ENCODE results near the gene DOCK3.

The DOCK3 gene

DNA sequence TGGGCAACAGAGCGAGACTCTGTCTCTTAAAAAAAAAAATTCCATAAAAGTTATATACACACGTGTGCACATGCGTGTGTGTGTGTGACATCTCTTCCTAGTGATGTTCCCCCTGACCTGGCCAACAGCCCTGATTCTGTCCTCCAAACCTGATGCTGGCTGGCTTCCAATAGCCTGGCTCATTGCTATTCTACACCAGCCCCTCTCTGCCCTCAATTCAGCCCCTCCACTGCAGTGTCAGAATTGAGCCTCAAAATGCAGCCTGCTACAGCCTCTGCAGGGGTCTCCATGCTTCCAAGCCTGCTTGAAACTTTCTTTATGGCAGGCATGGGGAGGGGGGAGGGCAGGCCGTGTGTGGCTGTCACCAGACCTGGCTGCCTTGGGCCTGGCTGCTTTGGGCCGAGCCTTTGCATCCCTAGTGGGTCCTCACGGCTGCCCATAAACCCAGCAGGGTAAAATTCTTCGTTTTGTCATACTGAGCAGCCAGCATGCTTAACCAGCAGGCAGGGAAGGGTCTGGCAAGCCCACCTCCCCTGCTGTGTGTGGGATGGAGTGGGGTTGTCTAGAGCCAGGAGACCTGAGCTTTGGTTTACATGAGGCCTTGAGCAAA is 22.7 kb upstream of the DOCK3 start:
- no peaks in the 10 kb centered on the region for H3K36me3 ChIP-seq (replicated peaks; ENCODE audit: insufficient read depth, low read length)
- H3K9me3 ChIP-seq (replicated peaks; ENCODE audit: insufficient read depth, low read length): no peaks in the 10 kb centered on the region
- no peak overlapping the region for H3K4me3 ChIP-seq (ENCODE audit: low read length)
- no peaks in the 10 kb centered on the region for H4K20me1 ChIP-seq (ENCODE audit: insufficient read depth, low read length)
- no peaks in the 10 kb centered on the region for H3K9me2 ChIP-seq (replicated peaks; ENCODE audit: insufficient read depth, low read length)
- no peaks in the 10 kb centered on the region for H3K79me2 ChIP-seq (ENCODE audit: low read length)
- H3K27me3 ChIP-seq (replicated peaks; ENCODE audit: insufficient read depth, low read length): no peaks in the 10 kb centered on the region
- H3K9ac ChIP-seq (ENCODE audit: low read length): no peak overlapping the region
- H3F3A ChIP-seq (ENCODE audit: insufficient read depth, low read length): no peaks in the 10 kb centered on the region
- TF ChIP-seq EZH2phosphoT487 (IDR thresholded peaks at IDR 0.05; ENCODE audit: low read length): no peak
- TF ChIP-seq CTCF (IDR thresholded peaks at IDR 0.05; ENCODE audit: low read length): no peak
- no peak for TF ChIP-seq EZH2 (optimal IDR thresholded peaks at IDR 0.05; ENCODE audit: low read depth, low read length)
- H3K4me1 ChIP-seq (ENCODE audit: low read length): no peaks in the 10 kb centered on the region
- no peak overlapping the region for H2AFZ ChIP-seq (ENCODE audit: low read length)
- DNase-seq: no peak
- H3K27ac ChIP-seq (ENCODE audit: low read length): no peak overlapping the region
- H3K4me2 ChIP-seq (ENCODE audit: low read depth, low read length): no peak overlapping the region

GRCh38 chr3:50652709-50653108 is 22.0 kb upstream of the DOCK3 start:
- H3K4me1 ChIP-seq (ENCODE audit: low read length): no peaks in the 10 kb centered on the region
- H3K27me3 ChIP-seq (replicated peaks; ENCODE audit: insufficient read depth, low read length): no peaks in the 10 kb centered on the region
- no peaks in the 10 kb centered on the region for H3K9me3 ChIP-seq (replicated peaks; ENCODE audit: insufficient read depth, low read length)
- H3K27ac ChIP-seq (ENCODE audit: low read length): no peak overlapping the region
- H2AFZ ChIP-seq (ENCODE audit: low read length): no peak overlapping the region
- DNase-seq: no peak
- TF ChIP-seq CTCF (IDR thresholded peaks at IDR 0.05; ENCODE audit: low read length) (peak; percentile 47), EZH2phosphoT487 (IDR thresholded peaks at IDR 0.05; ENCODE audit: low read length) (no peak)
- H4K20me1 ChIP-seq (ENCODE audit: insufficient read depth, low read length): no peaks in the 10 kb centered on the region
- H3K4me3 ChIP-seq (ENCODE audit: low read length): no peak overlapping the region
- no peaks in the 10 kb centered on the region for H3K36me3 ChIP-seq (replicated peaks; ENCODE audit: insufficient read depth, low read length)
- H3K4me2 ChIP-seq (ENCODE audit: low read depth, low read length): no peak overlapping the region
- no peak overlapping the region for H3K9ac ChIP-seq (ENCODE audit: low read length)
- H3K9me2 ChIP-seq (replicated peaks; ENCODE audit: insufficient read depth, low read length): no peaks in the 10 kb centered on the region
- no peaks in the 10 kb centered on the region for H3K79me2 ChIP-seq (ENCODE audit: low read length)
- no peaks in the 10 kb centered on the region for H3F3A ChIP-seq (ENCODE audit: insufficient read depth, low read length)

DNA sequence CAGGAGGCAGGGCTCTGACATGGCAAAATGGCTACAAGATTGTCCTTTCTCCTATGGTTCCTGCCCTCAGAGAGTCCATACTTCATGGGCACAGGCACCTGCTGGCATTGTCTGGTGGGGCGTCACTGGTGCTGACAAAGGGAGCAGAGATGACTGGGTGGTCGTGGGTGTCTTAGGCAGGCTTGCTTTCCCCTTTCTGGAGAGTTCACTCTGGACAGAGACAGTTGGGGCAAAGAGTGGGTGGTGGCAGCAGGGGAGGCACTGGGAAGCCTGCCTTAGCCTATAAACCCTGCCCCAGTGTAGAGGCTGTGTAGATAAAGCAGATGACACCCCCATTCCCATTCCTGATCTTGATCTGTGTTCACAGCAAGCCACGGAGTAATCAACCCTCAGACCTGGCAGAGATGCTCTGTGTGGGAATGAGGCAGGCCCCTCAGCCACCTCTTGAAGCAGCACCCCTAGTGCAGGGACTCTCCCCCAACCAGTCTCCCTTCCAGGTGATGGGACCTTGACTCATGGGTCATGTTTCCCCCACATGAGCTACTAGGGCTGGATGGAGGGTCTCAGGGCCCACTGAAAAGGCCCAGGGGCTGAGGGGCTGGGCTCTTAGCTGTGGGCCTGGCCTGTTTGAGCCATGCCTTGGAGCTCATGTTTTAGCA is 20.7 kb upstream of the DOCK3 start:
- Histone ChIP-seq H3K9ac (ENCODE audit: low read length) (no peak overlapping the region), H3K4me1 (ENCODE audit: low read length) (no peaks in the 10 kb centered on the region), H3K4me3 (ENCODE audit: low read length) (no peak overlapping the region), H3K27ac (ENCODE audit: low read length) (no peak overlapping the region), H3K4me2 (ENCODE audit: low read depth, low read length) (no peak overlapping the region), H3K27me3 (replicated peaks; ENCODE audit: insufficient read depth, low read length) (no peaks in the 10 kb centered on the region), H3K9me3 (replicated peaks; ENCODE audit: insufficient read depth, low read length) (no peaks in the 10 kb centered on the region), H3F3A (ENCODE audit: insufficient read depth, low read length) (no peaks in the 10 kb centered on the region), H3K79me2 (ENCODE audit: low read length) (no peaks in the 10 kb centered on the region), H3K9me2 (replicated peaks; ENCODE audit: insufficient read depth, low read length) (no peaks in the 10 kb centered on the region), H2AFZ (ENCODE audit: low read length) (no peak overlapping the region), H4K20me1 (ENCODE audit: insufficient read depth, low read length) (no peaks in the 10 kb centered on the region), H3K36me3 (replicated peaks; ENCODE audit: insufficient read depth, low read length) (no peaks in the 10 kb centered on the region)
- TF ChIP-seq EZH2 (optimal IDR thresholded peaks at IDR 0.05; ENCODE audit: low read depth, low read length) (no peak), CTCF (IDR thresholded peaks at IDR 0.05; ENCODE audit: low read length) (no peak), EZH2phosphoT487 (IDR thresholded peaks at IDR 0.05; ENCODE audit: low read length) (no peak)
- DNase-seq: no peak
